ENCODE data around the gene RERG.

RERG gene

GRCh38 chr12:15074351-15074750 lies 146.9 kb downstream of the RERG start:
- TF ChIP-seq POLR2A (IDR thresholded peaks at IDR 0.05; ENCODE audit: extremely low read depth, insufficient read length) (no peak), CTCF (IDR thresholded peaks at IDR 0.05; ENCODE audit: low read depth, low read length) (no peak), MYC (IDR thresholded peaks at IDR 0.05; ENCODE audit: low read depth, low read length) (no peak), MAX (IDR thresholded peaks at IDR 0.05; ENCODE audit: low read depth, low read length) (no peak)
- H3K4me3 ChIP-seq (ENCODE audit: low read depth, low read length), result no peak overlapping the region
- no peak for DNase-seq (ENCODE audit: low read depth)

- no peak overlapping the region for H3K4me3 ChIP-seq (ENCODE audit: low read depth, low read length)
- DNase-seq (ENCODE audit: low read depth), result no peak
- no peak for TF ChIP-seq MAX (IDR thresholded peaks at IDR 0.05; ENCODE audit: low read depth, low read length)
- no peak for TF ChIP-seq POLR2A (IDR thresholded peaks at IDR 0.05; ENCODE audit: extremely low read depth, insufficient read length)
- no peak for TF ChIP-seq CTCF (IDR thresholded peaks at IDR 0.05; ENCODE audit: low read depth, low read length)
- no peak for TF ChIP-seq MYC (IDR thresholded peaks at IDR 0.05; ENCODE audit: low read depth, low read length)
Observed at GRCh38 chr12:15059123-15059522, 162.1 kb downstream of the RERG start.

Data from NB4 (cell line).